Endothelial cell (in vitro differentiated cells): ENCODE results near the gene RAD51B. TPM values are rescaled to one million over a fixed set of nuclear protein-coding genes. Genes with fewer than 3 reads are reported as not detected.

Experiments used
- DNase-seq: peaks from one replicate; pipeline ENCODE4 v3.0.0; 2021; ENCODE audit warnings: low spot score
- H3K27ac Mint-ChIP-seq: one replicate; pipeline ENCODE4 v1.8.0; 2021; ENCODE audit warnings: mixed read lengths, inconsistent platforms; ENCODE audit not compliant: unreplicated experiment
- H3K27me3 Mint-ChIP-seq: one replicate; pipeline ENCODE4 v1.8.0; 2021; ENCODE audit warnings: mild to moderate bottlenecking, moderate library complexity, mixed read lengths, inconsistent platforms; ENCODE audit not compliant: unreplicated experiment
- H3K36me3 Mint-ChIP-seq: one replicate; pipeline ENCODE4 v1.8.0; 2021; ENCODE audit warnings: mild to moderate bottlenecking, low read depth, mixed read lengths, inconsistent platforms; ENCODE audit not compliant: unreplicated experiment
- H3K4me1 Mint-ChIP-seq: one replicate; pipeline ENCODE4 v1.8.0; 2021; ENCODE audit warnings: mild to moderate bottlenecking, mixed read lengths, inconsistent platforms; ENCODE audit not compliant: unreplicated experiment
- H3K4me3 Mint-ChIP-seq: one replicate; pipeline ENCODE4 v1.8.0; 2021; ENCODE audit warnings: mild to moderate bottlenecking, mixed read lengths, inconsistent platforms; ENCODE audit not compliant: unreplicated experiment
- H3K9me3 Mint-ChIP-seq: one replicate; pipeline ENCODE4 v1.8.0; 2021; ENCODE audit warnings: mixed read lengths, inconsistent platforms; ENCODE audit not compliant: unreplicated experiment
- CTCF ChIP-seq: fragments of 200-600 bp; sonication (generic); IDR thresholded peaks from one replicate; pipeline ENCODE4 v1.5.0; 2021; ENCODE audit warnings: antibody characterized with exemption; ENCODE audit not compliant: unreplicated experiment
- total RNA-seq: library from RNA; stranded (reverse); fragmentation: NEBNext Ultra II Directional; extraction: Animal tissue kit (Norgen Biotek cat#: 25700); gene quantifications from one replicate; pipeline ENCODE4 v1.2.1, GENCODE V29; 2021; ENCODE audit not compliant: unreplicated experiment

Gene RAD51B
- total RNA-seq, 1 donor from 2014 or later: 23.5 TPM

- peaks cover 1% of the 10 kb centered on the region for H3K27me3 Mint-ChIP-seq
- TF ChIP-seq CTCF: no peak
- H3K9me3 Mint-ChIP-seq: no peaks in the 10 kb centered on the region
- H3K36me3 Mint-ChIP-seq: peaks cover 16% of the 10 kb centered on the region
- H3K4me1 Mint-ChIP-seq: peaks cover 3% of the 10 kb centered on the region
- H3K27ac Mint-ChIP-seq: no peak overlapping the region
- no peak for DNase-seq
- H3K4me3 Mint-ChIP-seq: no peak overlapping the region
Observed at GRCh38 chr14:67800743-67801142, 18.8 kb upstream of the RAD51B start.

- Mint-ChIP-seq H3K4me1 (no peaks in the 10 kb centered on the region), H3K4me3 (no peak overlapping the region), H3K9me3 (no peaks in the 10 kb centered on the region), H3K27ac (no peak overlapping the region), H3K27me3 (no peaks in the 10 kb centered on the region), H3K36me3 (peaks cover 30% of the 10 kb centered on the region)
- no peak for TF ChIP-seq CTCF
- DNase-seq: no peak
Observed at GRCh38 chr14:67806246-67806645, 13.3 kb upstream of the RAD51B start.

- H3K4me1 Mint-ChIP-seq: peaks cover 15% of the 10 kb centered on the region
- DNase-seq: no peak
- peak overlapping the region; percentile 96 for H3K4me3 Mint-ChIP-seq
- TF ChIP-seq CTCF: no peak
- no peaks in the 10 kb centered on the region for H3K9me3 Mint-ChIP-seq
- H3K27ac Mint-ChIP-seq: peak overlapping the region; percentile 64
- peaks cover 18% of the 10 kb centered on the region for H3K36me3 Mint-ChIP-seq
- peaks cover 8% of the 10 kb centered on the region for H3K27me3 Mint-ChIP-seq
Observed at GRCh38 chr14:67814821-67815220, 4.8 kb upstream of the RAD51B start.

GRCh38 chr14:67815573-67816225, 3.9 kb upstream of the RAD51B start:
- TF ChIP-seq CTCF: no peak
- Mint-ChIP-seq H3K36me3 (peaks cover 15% of the 10 kb centered on the region), H3K9me3 (no peaks in the 10 kb centered on the region), H3K27ac (peak overlapping the region; percentile 98), H3K4me1 (peaks cover 21% of the 10 kb centered on the region), H3K4me3 (peak overlapping the region; percentile 96), H3K27me3 (peaks cover 8% of the 10 kb centered on the region)
- no peak for DNase-seq

GRCh38 chr14:67816326-67817002, 3.1 kb upstream of the RAD51B start, which contains the start of gene ZFYVE26:
Gene ZFYVE26 (minus strand): TSS chr14:67816590. CDS start chr14:67815963, 627 bp downstream.
- no peak for TF ChIP-seq CTCF
- peak; percentile 83 for DNase-seq
- Mint-ChIP-seq H3K27ac (peak within 1 kb of the TSS; percentile 98), H3K4me3 (peak within 1 kb of the TSS; percentile 96), H3K27me3 (peaks cover 8% of the 10 kb centered on the region), H3K36me3 (peaks cover 14% of the 10 kb centered on the region), H3K9me3 (no peaks in the 10 kb centered on the region), H3K4me1 (peaks cover 26% of the 10 kb centered on the region)
